ENCODE data around the gene HIPK1.
A peak's percentile ranks its signal among the peaks of the same experiment; 100 is the strongest.

HIPK1 gene

GRCh38 chr1:113901191-113901590 lies 27.9 kb upstream of the HIPK1 start:
- no peak for DNase-seq (ENCODE audit: low spot score)
- TF ChIP-seq CTCF (IDR thresholded peaks at IDR 0.05; ENCODE audit: borderline replicate concordance, control extremely low read depth, extremely low read depth, insufficient read depth, missing control alignments), result no peak
- in situ Hi-C loops (cut with MboI; ENCODE audit: low sequenced_read_pairs, unreplicated experiment), result loop anchor here (10.0 kb wide), 1 partner anchor 66 kb away; no protein-coding TSS in a partner anchor

- no peak for TF ChIP-seq CTCF (IDR thresholded peaks at IDR 0.05; ENCODE audit: borderline replicate concordance, control extremely low read depth, extremely low read depth, insufficient read depth, missing control alignments)
- DNase-seq (ENCODE audit: low spot score), result no peak
- in situ Hi-C loops (cut with MboI; ENCODE audit: low sequenced_read_pairs, unreplicated experiment), result loop anchor here (10.0 kb wide), 1 partner anchor 69 kb away; no protein-coding TSS in a partner anchor
Observed at GRCh38 chr1:113903501-113904292, 25.4 kb upstream of the HIPK1 start.

- DNase-seq (ENCODE audit: low spot score), result peak; percentile 49
- TF ChIP-seq CTCF (IDR thresholded peaks at IDR 0.05; ENCODE audit: borderline replicate concordance, control extremely low read depth, extremely low read depth, insufficient read depth, missing control alignments), result no peak
- in situ Hi-C loops (cut with MboI; ENCODE audit: low sequenced_read_pairs, unreplicated experiment), result loop anchor here (10.0 kb wide), 1 partner anchor 69 kb away; no protein-coding TSS in a partner anchor
Observed at GRCh38 chr1:113904293-113904673, 24.8 kb upstream of the HIPK1 start.

- TF ChIP-seq CTCF (IDR thresholded peaks at IDR 0.05; ENCODE audit: borderline replicate concordance, control extremely low read depth, extremely low read depth, insufficient read depth, missing control alignments), result peak; percentile 79
- in situ Hi-C loops (cut with MboI; ENCODE audit: low sequenced_read_pairs, unreplicated experiment), result loop anchor here (10.0 kb wide), 1 partner anchor 70 kb away; no protein-coding TSS in a partner anchor
- DNase-seq (ENCODE audit: low spot score), result peak; percentile 97
Observed at GRCh38 chr1:113904674-113905434, 24.3 kb upstream of the HIPK1 start, which contains the start of the genes AP4B1 and DCLRE1B. Gene AP4B1, minus strand, starts transcription at chr1:113904799. Its CDS starts 82 bp downstream, at chr1:113904717. Gene DCLRE1B, plus strand, starts transcription at chr1:113905326. Its CDS starts 261 bp downstream, at chr1:113905587.

- in situ Hi-C loops (cut with MboI; ENCODE audit: low sequenced_read_pairs, unreplicated experiment), result loop anchor here (10.0 kb wide), 1 partner anchor 71 kb away; no protein-coding TSS in a partner anchor
- peak; percentile 50 for DNase-seq (ENCODE audit: low spot score)
- no peak for TF ChIP-seq CTCF (IDR thresholded peaks at IDR 0.05; ENCODE audit: borderline replicate concordance, control extremely low read depth, extremely low read depth, insufficient read depth, missing control alignments)
Observed at GRCh38 chr1:113905435-113905861, 23.7 kb upstream of the HIPK1 start.

GRCh38 chr1:113912594-113913311 lies 16.4 kb upstream of the HIPK1 start:
- TF ChIP-seq CTCF (IDR thresholded peaks at IDR 0.05; ENCODE audit: borderline replicate concordance, control extremely low read depth, extremely low read depth, insufficient read depth, missing control alignments), result no peak
- DNase-seq (ENCODE audit: low spot score), result no peak
- in situ Hi-C loops (cut with MboI; ENCODE audit: low sequenced_read_pairs, unreplicated experiment), result no loop called here

Measured in GM13976 (cell line).